Tibial artery (tissue), 4 donors: ENCODE results near the gene DECR2.

Experiments
- DNase-seq, 2 donors: peaks; one replicate each; pipeline ENCODE4 v3.0.0-alpha.2; 2019
- H3K27ac ChIP-seq, 2 donors: fragments of 200-600 bp; sonication (generic) in 1 of 2; 1 replicate in 1 of 2; 2 replicates in 1 of 2; pipeline ENCODE4 v1.5.1; 2018 to 2019; ENCODE audit warnings: mild to moderate bottlenecking in 1 of 2
- H3K27me3 ChIP-seq, 2 donors: fragments of 200-600 bp; sonication (generic) in 1 of 2; one replicate each; pipeline versions ENCODE4 v1.5.1 to v1.6.0; 2016 to 2019
- H3K36me3 ChIP-seq, 3 donors: fragments of 200-600 bp; sonication (generic) in 2 of 3; one replicate each; pipeline ENCODE4 v1.5.1; 2016 to 2019; ENCODE audit warnings: mild to moderate bottlenecking in 2 of 3
- H3K4me1 ChIP-seq, 4 donors: fragments of 200-600 bp; sonication (generic) in 2 of 4; 1 replicate in 3 of 4; 2 replicates in 1 of 4; pipeline ENCODE4 v1.5.1; 2016 to 2019
- H3K4me3 ChIP-seq, 2 donors: fragments of 200-600 bp; sonication (generic) in 1 of 2; 1 replicate in 1 of 2; 2 replicates in 1 of 2; pipeline ENCODE4 v1.5.1; 2018 to 2019; ENCODE audit warnings: mild to moderate bottlenecking in 2 of 2
- H3K9me3 ChIP-seq, 3 donors: fragments of 200-600 bp; sonication (generic) in 1 of 3; one replicate each; pipeline ENCODE4 v1.5.1; 2016 to 2019
- CTCF ChIP-seq, 2 experiments: fragments of 200-600 bp in 1 of 2; fragments of 450-650 bp in 1 of 2; IDR thresholded peaks; one replicate each; pipeline ENCODE4 v1.5.1; 2017 to 2019; ENCODE audit warnings: antibody characterized with exemption in 2 of 2, mild to moderate bottlenecking in 1 of 2, moderate library complexity in 1 of 2
- intact Hi-C: fragments of 100-400 bp; cut with DNase I; formaldehyde crosslinking; loops from one replicate; pipeline ENCODE4 v1.15.0; 2023; ENCODE audit warnings: low total_unique reads

The DECR2 gene

DNA sequence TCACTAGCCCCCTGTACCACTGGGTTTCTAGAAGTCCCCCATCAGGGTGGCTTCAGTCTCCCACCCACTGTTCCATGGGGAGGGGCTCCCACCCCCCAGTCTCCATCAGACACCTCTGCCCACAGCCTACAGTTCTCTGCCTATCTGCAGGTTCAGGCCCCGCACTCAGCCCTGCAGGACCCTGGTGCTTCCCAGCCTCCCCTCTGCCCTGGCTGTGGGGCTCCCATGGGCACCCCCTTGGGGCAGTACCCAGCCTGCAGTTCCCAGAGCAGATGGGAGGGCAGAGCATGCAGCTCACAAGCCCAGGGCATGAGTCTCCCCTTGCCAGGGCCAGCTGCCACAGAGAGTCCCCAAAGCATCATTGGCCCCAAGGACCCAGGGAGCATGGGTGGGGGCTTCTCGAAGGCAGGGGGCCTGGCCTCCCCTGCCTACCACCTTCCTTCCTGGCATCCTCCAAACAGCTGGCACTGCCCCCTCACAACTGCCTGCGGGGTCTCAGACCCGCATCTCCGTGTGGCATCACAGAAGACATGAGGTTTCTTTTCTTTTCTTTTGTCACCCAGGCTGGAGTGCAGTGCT, 28.6 kb upstream of the DECR2 start:
- Histone ChIP-seq H3K9me3 (no peaks in the 10 kb centered on the region), H3K4me1 (peaks cover 6 to 19% (median 16%) of the 10 kb centered on the region in 4 donors), H3K4me3 (no peak overlapping the region), H3K36me3 (peaks cover 24 to 82% (median 61%) of the 10 kb centered on the region in 3 donors), H3K27ac (no peak overlapping the region), H3K27me3 (no peaks in the 10 kb centered on the region)
- DNase-seq: no peak
- intact Hi-C loops: no loop called here
- TF ChIP-seq CTCF (IDR thresholded peaks at IDR 0.05): no peak

- Histone ChIP-seq H3K27me3 (no peaks in the 10 kb centered on the region), H3K36me3 (peaks cover 16 to 72% (median 52%) of the 10 kb centered on the region in 3 donors), H3K4me1 (peaks cover 6 to 19% (median 17%) of the 10 kb centered on the region in 4 donors), H3K27ac (no peak overlapping the region), H3K9me3 (no peaks in the 10 kb centered on the region), H3K4me3 (no peak overlapping the region)
- DNase-seq: no peak
- intact Hi-C loops: no loop called here
- TF ChIP-seq CTCF (IDR thresholded peaks at IDR 0.05): no peak
These were observed 27.7 kb upstream of the DECR2 start for GRCh38 chr16:373848-374615.

- Histone ChIP-seq H3K4me3 (no peak overlapping the region), H3K4me1 (peaks cover 5 to 19% (median 16%) of the 10 kb centered on the region in 4 donors), H3K36me3 (peaks cover 16 to 67% (median 52%) of the 10 kb centered on the region in 3 donors), H3K9me3 (no peaks in the 10 kb centered on the region), H3K27me3 (no peaks in the 10 kb centered on the region), H3K27ac (no peak overlapping the region)
- no peak for DNase-seq
- intact Hi-C loops: no loop called here
- no peak for TF ChIP-seq CTCF (IDR thresholded peaks at IDR 0.05)
These were observed 27.1 kb upstream of the DECR2 start for GRCh38 chr16:374616-374926.

DNA sequence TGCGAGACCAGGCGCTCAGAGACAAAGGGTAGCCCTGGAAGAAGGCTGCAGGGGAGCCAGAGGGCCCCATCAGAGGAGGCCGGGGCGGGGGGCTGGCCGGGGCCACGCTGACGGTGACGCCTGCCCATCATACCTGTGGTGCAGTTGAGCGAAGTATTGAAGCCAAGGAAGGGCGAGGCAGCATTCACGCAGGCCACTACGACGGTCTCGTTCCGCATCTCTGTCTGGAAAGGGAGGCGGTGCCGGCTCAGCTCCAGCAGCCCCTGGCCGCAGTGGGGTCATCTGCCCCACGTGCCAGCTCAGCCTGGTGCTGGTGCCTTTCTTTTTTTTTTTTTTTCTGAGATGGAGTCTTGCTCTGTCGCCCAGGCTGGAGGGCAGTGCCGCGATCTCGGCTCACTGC, 26.5 kb upstream of the DECR2 start:
- TF ChIP-seq CTCF (IDR thresholded peaks at IDR 0.05): no peak
- peaks cover 0 to 20% (median 13%) of the 10 kb centered on the region in 4 donors for H3K4me1 ChIP-seq
- H3K4me3 ChIP-seq: no peak overlapping the region
- no peak overlapping the region for H3K27ac ChIP-seq
- intact Hi-C loops: no loop called here
- peaks cover 16 to 65% (median 52%) of the 10 kb centered on the region in 3 donors for H3K36me3 ChIP-seq
- no peaks in the 10 kb centered on the region for H3K27me3 ChIP-seq
- no peak for DNase-seq
- no peaks in the 10 kb centered on the region for H3K9me3 ChIP-seq

DNA sequence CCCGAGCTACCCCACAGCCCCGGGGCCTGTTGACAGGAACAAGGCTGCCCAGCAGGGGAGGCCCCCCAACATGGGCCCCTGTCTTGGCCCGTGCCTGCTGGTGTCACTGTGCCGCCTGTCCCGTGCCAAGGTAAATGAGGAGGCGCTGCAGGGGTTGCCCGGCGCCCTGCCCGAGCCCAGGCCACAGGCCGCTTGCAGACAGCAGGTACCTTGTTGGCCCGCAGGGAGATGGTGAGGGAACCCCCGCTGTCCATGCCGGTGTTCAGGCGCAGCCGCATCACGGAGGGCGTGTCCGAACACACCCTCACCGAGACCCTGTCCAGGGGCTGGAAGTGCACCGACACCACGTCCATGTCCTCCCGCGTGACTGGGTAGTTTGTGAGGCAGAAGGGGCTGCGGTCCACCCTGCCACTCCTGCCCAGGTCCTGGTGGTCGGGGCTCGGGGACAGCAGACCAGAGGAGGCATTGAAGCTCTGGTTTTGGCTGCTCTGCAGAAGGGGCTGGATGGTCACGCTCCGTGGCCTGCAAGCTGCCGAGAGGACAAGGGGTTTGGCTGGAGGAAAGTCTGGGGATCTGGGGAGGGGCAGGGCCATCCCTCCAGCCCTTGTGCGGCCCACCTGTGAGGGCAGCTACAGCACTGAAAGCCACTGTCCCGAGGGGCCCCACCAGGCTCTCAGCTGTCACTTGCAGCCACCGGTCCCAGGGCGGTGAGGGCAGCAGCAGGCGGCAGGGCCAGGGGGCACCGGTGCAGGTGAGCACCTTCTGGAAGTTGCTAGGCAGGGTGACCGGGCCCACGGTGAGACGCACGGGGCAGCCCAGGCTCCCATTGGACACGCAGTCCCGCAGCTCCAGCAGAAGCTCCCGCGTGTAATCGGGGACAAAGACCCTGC, 25.5 kb upstream of the DECR2 start:
- intact Hi-C loops: no loop called here
- H3K36me3 ChIP-seq: peaks cover 16 to 65% (median 52%) of the 10 kb centered on the region in 3 donors
- no peak overlapping the region for H3K27ac ChIP-seq
- peaks cover 0 to 24% (median 16%) of the 10 kb centered on the region in 4 donors for H3K4me1 ChIP-seq
- no peak for DNase-seq
- TF ChIP-seq CTCF (IDR thresholded peaks at IDR 0.05): no peak
- H3K27me3 ChIP-seq: no peaks in the 10 kb centered on the region
- no peak overlapping the region for H3K4me3 ChIP-seq
- no peaks in the 10 kb centered on the region for H3K9me3 ChIP-seq
